Renal cortical epithelial cell (primary cell): ENCODE measurements around the gene PRRT1B. TPM values are rescaled to one million over a fixed set of nuclear protein-coding genes. Genes with fewer than 3 reads are reported as not detected.
A peak's percentile ranks its signal among the peaks of the same experiment; 100 is the strongest.

ENCODE experiments used
- DNase-seq: peaks from one replicate; pipeline ENCODE4 v3.0.0-alpha.2; 2011; ENCODE audit warnings: low read depth
- total RNA-seq: library from RNA; depleted of rRNA; stranded (reverse); fragments of >200 nt; gene quantifications from 2 replicates; pipeline ENCODE4 v1.2.3, GENCODE V29; 2014

Gene PRRT1B
- total RNA-seq, 1 donor from 2014 or later, result 0.20 TPM

GRCh38 chr9:131522257-131523085 is 22.9 kb upstream of the PRRT1B start:
- no peak for DNase-seq

- DNase-seq, result no peak
These were observed 22.3 kb upstream of the PRRT1B start for GRCh38 chr9:131523086-131523388.

GRCh38 chr9:131523451-131524435 is 21.6 kb upstream of the PRRT1B start:
- no peak for DNase-seq

GRCh38 chr9:131524665-131525315 is 20.5 kb upstream of the PRRT1B start:
- no peak for DNase-seq

GRCh38 chr9:131525643-131526565 is 19.4 kb upstream of the PRRT1B start:
- DNase-seq, result no peak

GRCh38 chr9:131528186-131528585 is 17.1 kb upstream of the PRRT1B start:
- no peak for DNase-seq

- DNase-seq, result no peak
These were observed 16.3 kb upstream of the PRRT1B start for GRCh38 chr9:131528886-131529505.

- DNase-seq, result no peak
These were observed 15.5 kb upstream of the PRRT1B start for GRCh38 chr9:131529597-131530545.

- DNase-seq, result peak; percentile 38
These were observed 14.8 kb upstream of the PRRT1B start for GRCh38 chr9:131530546-131530919.

- peak; percentile 31 for DNase-seq
These were observed 14.1 kb upstream of the PRRT1B start, which contains the start of gene UCK1 for GRCh38 chr9:131530920-131531832. UCK1 (minus strand) TSS chr9:131531263; CDS start chr9:131531174, 89 bp downstream.

GRCh38 chr9:131534721-131535237 is 10.5 kb upstream of the PRRT1B start:
- DNase-seq, result peak; percentile 9

GRCh38 chr9:131537946-131538345 is 7.4 kb upstream of the PRRT1B start:
- no peak for DNase-seq

GRCh38 chr9:131539223-131539923 is 6.0 kb upstream of the PRRT1B start:
- DNase-seq, result no peak

GRCh38 chr9:131543141-131543540 is 2.2 kb upstream of the PRRT1B start:
- no peak for DNase-seq

GRCh38 chr9:131545786-131546335 is 538 bp downstream of the PRRT1B start:
- no peak for DNase-seq

GRCh38 chr9:131546336-131547084 is 1.2 kb downstream of the PRRT1B start:
- no peak for DNase-seq
